HG03045 (cell line): ENCODE data around the gene SIRT6.
"Not testable (repeated sequence)": the region's sequence is repeated elsewhere in the genome, so short reads cannot be mapped to it uniquely, and the experiment has no call there.

Experiments
- ATAC-seq: cut with Tn5 transposase; IDR thresholded peaks from one replicate; pipeline ENCODE4 v1.9.1; 2021; ENCODE audit warnings: mild to moderate bottlenecking, moderate library complexity; ENCODE audit not compliant: unreplicated experiment

Gene SIRT6

GRCh38 chr19:4138445-4138844, 43.9 kb downstream of the SIRT6 start:
- no peak for ATAC-seq

- ATAC-seq = no peak
Observed at GRCh38 chr19:4136680-4137088, 45.7 kb downstream of the SIRT6 start.

GRCh38 chr19:4135386-4135785, 47.0 kb downstream of the SIRT6 start:
- not testable (repeated sequence) for ATAC-seq

GRCh38 chr19:4134351-4134750, 48.0 kb downstream of the SIRT6 start:
- ATAC-seq = no peak

GRCh38 chr19:4130744-4131438, 51.5 kb downstream of the SIRT6 start:
- no peak for ATAC-seq

GRCh38 chr19:4129050-4129449, 53.3 kb downstream of the SIRT6 start:
- not testable (repeated sequence) for ATAC-seq

- ATAC-seq = not testable (repeated sequence)
Observed at GRCh38 chr19:4127322-4127721, 55.0 kb downstream of the SIRT6 start.

GRCh38 chr19:4124638-4125037, 57.7 kb downstream of the SIRT6 start:
- ATAC-seq = no peak
